ENCODE data around the gene SUCO. TPM values are rescaled to one million over a fixed set of nuclear protein-coding genes. Genes with fewer than 3 reads are reported as not detected.

The SUCO gene
- total and polyA plus RNA-seq, 2 donors (not counting 3 experiments of a cell fraction or from before 2014, with no cell fraction given): 5.1 to 27.2 TPM

DNA sequence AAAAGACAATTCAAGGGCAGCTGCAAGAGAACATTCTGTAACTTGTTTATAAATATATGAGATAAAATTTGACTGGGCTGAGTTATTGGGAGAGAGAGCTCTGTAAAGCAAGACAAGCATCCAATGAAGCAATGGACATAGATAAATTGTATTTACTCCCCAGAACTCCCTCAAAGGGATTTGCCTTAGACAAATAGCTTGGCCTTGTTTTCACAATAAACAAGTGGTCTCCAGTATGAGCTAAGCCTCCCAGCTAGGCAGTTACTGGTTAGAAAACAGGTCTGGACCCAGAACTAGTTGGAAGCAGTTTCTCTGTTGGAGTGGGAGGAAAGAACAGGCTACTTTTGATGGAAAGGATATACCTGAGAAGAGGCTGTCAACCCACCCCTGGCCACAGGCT is 25.2 kb upstream of the SUCO start:
- no peak for FAIRE-seq
- Histone ChIP-seq H3K4me3 (replicated peaks in 1 of 3; ENCODE audit: insufficient read depth in 1 of 3, low read depth in 1 of 3, low read length in 3 of 3) (no peak overlapping the region), H3K9me1 (replicated peaks; ENCODE audit: control insufficient read depth, extremely low read depth, insufficient read depth, low read length) (no peaks in the 10 kb centered on the region), H3K9ac (replicated peaks; ENCODE audit: extremely low read depth, insufficient read depth, low read length) (no peak overlapping the region), H3K36me3 (ENCODE audit: control insufficient read depth in 2 of 2, extremely low read depth in 1 of 2, insufficient read depth in 2 of 2, low read length in 2 of 2) (no peaks in the 10 kb centered on the region), H4K20me1 (replicated peaks; ENCODE audit: control insufficient read depth, extremely low read depth, insufficient read depth, low read length) (no peaks in the 10 kb centered on the region), H3K4me2 (ENCODE audit: insufficient read depth, low read length) (no peak overlapping the region), H3K9me3 (replicated peaks; ENCODE audit: control insufficient read depth, insufficient read depth, low read length) (no peaks in the 10 kb centered on the region), H3K27ac (ENCODE audit: insufficient read depth, low read depth, low read length) (no peak overlapping the region), H3K4me1 (ENCODE audit: control insufficient read depth, extremely low read depth, insufficient read depth, low read length) (no peaks in the 10 kb centered on the region), H3K79me2 (ENCODE audit: control insufficient read depth, insufficient read depth, low read length) (no peaks in the 10 kb centered on the region), H2AFZ (ENCODE audit: low read depth, low read length) (no peak overlapping the region), H3K27me3 (ENCODE audit: control insufficient read depth in 2 of 2, insufficient read depth in 2 of 2, low read length in 2 of 2) (peaks cover 9 to 12% of the 10 kb centered on the region in 2 experiments)
- dilution Hi-C loops (cut with MboI; ENCODE audit: extremely low pct_ligation_motif_present, low sequenced_read_pairs) (no loop called here), intact Hi-C loops (cut with micrococcal nuclease) (no loop called here)
- ChIA-PET POLR2A (no interaction called here), CTCF (no interaction called here)
- no peak for DNase-seq (ENCODE audit: low read depth, low spot score)
- no TSS peak for BruUV-seq (replicated peaks)
- no peak for TF ChIP-seq GATA2 (IDR thresholded peaks at IDR 0.05; ENCODE audit: insufficient read depth, insufficient read length, low read depth, low read length)
- no peak for TF ChIP-seq MYC (IDR thresholded peaks at IDR 0.05; ENCODE audit: low read depth, low read length)
- TF ChIP-seq FOS (IDR thresholded peaks at IDR 0.05; ENCODE audit: borderline replicate concordance, insufficient read depth, low read length): no peak
- TF ChIP-seq JUN (IDR thresholded peaks at IDR 0.05; ENCODE audit: borderline replicate concordance, insufficient read depth, insufficient read length, low read depth): no peak
- TF ChIP-seq EZH2 (IDR thresholded peaks at IDR 0.05; ENCODE audit: borderline replicate concordance, low read depth, low read length, severe bottlenecking): no peak
- TF ChIP-seq, protein P1, sequence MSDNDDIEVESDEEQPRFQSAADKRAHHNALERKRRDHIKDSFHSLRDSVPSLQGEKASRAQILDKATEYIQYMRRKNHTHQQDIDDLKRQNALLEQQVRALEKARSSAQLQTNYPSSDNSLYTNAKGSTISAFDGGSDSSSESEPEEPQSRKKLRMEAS (IDR thresholded peaks at IDR 0.05; ENCODE audit: insufficient read depth, insufficient read length): no peak
- TF ChIP-seq, protein P2, sequence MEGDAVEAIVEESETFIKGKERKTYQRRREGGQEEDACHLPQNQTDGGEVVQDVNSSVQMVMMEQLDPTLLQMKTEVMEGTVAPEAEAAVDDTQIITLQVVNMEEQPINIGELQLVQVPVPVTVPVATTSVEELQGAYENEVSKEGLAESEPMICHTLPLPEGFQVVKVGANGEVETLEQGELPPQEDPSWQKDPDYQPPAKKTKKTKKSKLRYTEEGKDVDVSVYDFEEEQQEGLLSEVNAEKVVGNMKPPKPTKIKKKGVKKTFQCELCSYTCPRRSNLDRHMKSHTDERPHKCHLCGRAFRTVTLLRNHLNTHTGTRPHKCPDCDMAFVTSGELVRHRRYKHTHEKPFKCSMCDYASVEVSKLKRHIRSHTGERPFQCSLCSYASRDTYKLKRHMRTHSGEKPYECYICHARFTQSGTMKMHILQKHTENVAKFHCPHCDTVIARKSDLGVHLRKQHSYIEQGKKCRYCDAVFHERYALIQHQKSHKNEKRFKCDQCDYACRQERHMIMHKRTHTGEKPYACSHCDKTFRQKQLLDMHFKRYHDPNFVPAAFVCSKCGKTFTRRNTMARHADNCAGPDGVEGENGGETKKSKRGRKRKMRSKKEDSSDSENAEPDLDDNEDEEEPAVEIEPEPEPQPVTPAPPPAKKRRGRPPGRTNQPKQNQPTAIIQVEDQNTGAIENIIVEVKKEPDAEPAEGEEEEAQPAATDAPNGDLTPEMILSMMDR (IDR thresholded peaks at IDR 0.05; ENCODE audit: extremely low read depth in 1 of 2, insufficient read depth in 1 of 2, low read depth in 1 of 2, low read length in 2 of 2): no peak
- no peak for TF ChIP-seq POLR2AphosphoS5 (IDR thresholded peaks at IDR 0.05; ENCODE audit: insufficient read depth, low read depth, low read length)
- no peak for TF ChIP-seq POLR2A (IDR thresholded peaks at IDR 0.05; ENCODE audit: low read depth, low read length)
